ENCODE results near the gene TRIM10.

The TRIM10 gene

GRCh38 chr6:30160785-30161531, at the start of gene TRIM10:
TRIM10 (minus strand) TSS chr6:30161211; CDS start chr6:30160858, 353 bp downstream.
- DNase-seq, result no peak

- no peak for DNase-seq
Observed at GRCh38 chr6:30207619-30208295, 46.7 kb upstream of the TRIM10 start.

- no peak for DNase-seq
Observed at GRCh38 chr6:30206799-30207618, 46.0 kb upstream of the TRIM10 start.

- no peak for DNase-seq
Observed at GRCh38 chr6:30206152-30206551, 45.1 kb upstream of the TRIM10 start.

- DNase-seq, result no peak
Observed at GRCh38 chr6:30204116-30204515, 43.1 kb upstream of the TRIM10 start.

GRCh38 chr6:30202366-30202765, 41.4 kb upstream of the TRIM10 start:
- no peak for DNase-seq

GRCh38 chr6:30200551-30201281, 39.7 kb upstream of the TRIM10 start:
- no peak for DNase-seq

GRCh38 chr6:30198166-30199084, 37.4 kb upstream of the TRIM10 start:
- no peak for DNase-seq

- DNase-seq, result no peak
Observed at GRCh38 chr6:30196376-30196775, 35.4 kb upstream of the TRIM10 start.

- no peak for DNase-seq
Observed at GRCh38 chr6:30195951-30196350, 34.9 kb upstream of the TRIM10 start.

GRCh38 chr6:30194797-30195690, 34.0 kb upstream of the TRIM10 start:
- no peak for DNase-seq

GRCh38 chr6:30192076-30192475, 31.1 kb upstream of the TRIM10 start:
- no peak for DNase-seq

- no peak for DNase-seq
Observed at GRCh38 chr6:30188541-30188940, 27.5 kb upstream of the TRIM10 start.

GRCh38 chr6:30185846-30186484, 25.0 kb upstream of the TRIM10 start:
- DNase-seq, result no peak

GRCh38 chr6:30184417-30185031, 23.5 kb upstream of the TRIM10 start:
- no peak for DNase-seq

GRCh38 chr6:30180145-30180544, 19.1 kb upstream of the TRIM10 start:
- no peak for DNase-seq

GRCh38 chr6:30178837-30179236, 17.8 kb upstream of the TRIM10 start:
- no peak for DNase-seq

GRCh38 chr6:30175765-30176164, 14.8 kb upstream of the TRIM10 start:
- DNase-seq, result no peak

GRCh38 chr6:30172681-30173080, 11.7 kb upstream of the TRIM10 start:
- DNase-seq, result no peak

All from NCI-H1694 treated with DMSO at 0.1 percent for 48 hours (cell line).